Hepatocyte (in vitro differentiated cells): ENCODE results near the gene FLACC1. TPM values are rescaled to one million over a fixed set of nuclear protein-coding genes. Genes with fewer than 3 reads are reported as not detected.

Source experiments
- DNase-seq: peaks from one replicate; pipeline ENCODE4 v3.0.0-alpha.2; 2016; ENCODE audit warnings: low spot score
- H2AFZ ChIP-seq: fragments of 200-600 bp; sonication (generic); 2 replicates; pipeline ENCODE4 v1.6.0; 2016; ENCODE audit warnings: antibody characterized with exemption, mild to moderate bottlenecking
- H3K27ac ChIP-seq: fragments of 200-600 bp; sonication (generic); 2 replicates; pipeline ENCODE4 v1.5.1; 2016; ENCODE audit warnings: mild to moderate bottlenecking
- H3K27me3 ChIP-seq: fragments of 200-600 bp; sonication (generic); 2 replicates; pipeline ENCODE4 v1.6.1; 2016
- H3K36me3 ChIP-seq: fragments of 200-600 bp; sonication (generic); replicated peaks from 2 replicates; pipeline ENCODE4 v1.5.1; 2016; ENCODE audit warnings: low read depth; ENCODE audit not compliant: insufficient read depth
- H3K4me1 ChIP-seq: fragments of 200-600 bp; sonication (generic); 2 replicates; pipeline ENCODE4 v1.5.1; 2016; ENCODE audit warnings: mild to moderate bottlenecking, moderate library complexity; ENCODE audit not compliant: insufficient read depth
- H3K4me2 ChIP-seq: fragments of 200-600 bp; sonication (generic); 2 replicates; pipeline ENCODE4 v1.6.0; 2016
- H3K4me3 ChIP-seq: fragments of 200-600 bp; sonication (generic); 2 replicates; pipeline ENCODE4 v1.5.1; 2016; ENCODE audit warnings: mild to moderate bottlenecking
- H3K79me2 ChIP-seq: fragments of 200-600 bp; sonication (generic); 2 replicates; pipeline ENCODE4 v1.6.0; 2017; ENCODE audit warnings: mild to moderate bottlenecking
- H3K9me2 ChIP-seq: fragments of 200-600 bp; sonication (generic); replicated peaks from 2 replicates; pipeline ENCODE4 v1.6.0; 2017; ENCODE audit warnings: mild to moderate bottlenecking; ENCODE audit not compliant: insufficient read depth
- H3K9me3 ChIP-seq: fragments of 200-600 bp; sonication (generic); 2 replicates; pipeline ENCODE4 v1.5.1; 2016; ENCODE audit warnings: low read depth, mild to moderate bottlenecking
- H4K20me1 ChIP-seq: fragments of 200-600 bp; sonication (generic); 2 replicates; pipeline ENCODE4 v1.6.0; 2016; ENCODE audit warnings: mild to moderate bottlenecking; ENCODE audit not compliant: insufficient read depth, poor library complexity, severe bottlenecking
- EZH2 ChIP-seq: fragments of 200-600 bp; sonication (generic); IDR thresholded peaks from 2 replicates; pipeline ENCODE4 v1.6.1; 2016; ENCODE audit warnings: antibody characterized with exemption, mild to moderate bottlenecking, borderline replicate concordance
- EZH2phosphoT487 ChIP-seq: fragments of 200-600 bp; sonication (generic); IDR thresholded peaks from one replicate; pipeline ENCODE4 v1.6.1; 2018; ENCODE audit warnings: antibody characterized with exemption, mild to moderate bottlenecking, low read depth, moderate library complexity; ENCODE audit not compliant: unreplicated experiment, severe bottlenecking
- WGBS: methylation state at CpG from one replicate; pipeline ENCODE4 v1.1.6; 2016; ENCODE audit warnings: low lambda C conversion rate; ENCODE audit errors: missing lambda C conversion rate; 5-methylcytosine and 5-hydroxymethylcytosine counted together
- polyA plus RNA-seq: library from polyadenylated mRNA; unstranded; fragments of >200 nt; fragmentation: Nextera tagmentation; extraction: Ambion mirVana; gene quantifications from 2 replicates; pipeline ENCODE4 v1.2.1, GENCODE V29; 2016
- total RNA-seq: library from RNA; depleted of rRNA; stranded (reverse); fragments of >200 nt; gene quantifications from 2 replicates; pipeline ENCODE4 v1.2.3, GENCODE V29; 2014
- TF ChIP-seq, protein P1 (sequence below): fragments of 200-600 bp; sonication (generic); IDR thresholded peaks from 2 replicates; pipeline ENCODE4 v1.5.1; 2016; ENCODE audit warnings: antibody characterized with exemption, mild to moderate bottlenecking; ENCODE audit not compliant: poor library complexity

The FLACC1 gene
- total and polyA plus RNA-seq, 2 experiments from 2014 or later, result 0.34 to 0.80 TPM

- Histone ChIP-seq H3K9me3 (no peaks in the 10 kb centered on the region), H3K27ac (no peak overlapping the region), H3K27me3 (no peaks in the 10 kb centered on the region), H3K36me3 (no peaks in the 10 kb centered on the region), H3K79me2 (no peaks in the 10 kb centered on the region), H4K20me1 (no peaks in the 10 kb centered on the region), H3K4me3 (no peak overlapping the region), H3K4me1 (no peaks in the 10 kb centered on the region), H3K9me2 (no peaks in the 10 kb centered on the region), H2AFZ (no peak overlapping the region), H3K4me2 (no peak overlapping the region)
- no peak for DNase-seq
- TF ChIP-seq, protein P1, sequence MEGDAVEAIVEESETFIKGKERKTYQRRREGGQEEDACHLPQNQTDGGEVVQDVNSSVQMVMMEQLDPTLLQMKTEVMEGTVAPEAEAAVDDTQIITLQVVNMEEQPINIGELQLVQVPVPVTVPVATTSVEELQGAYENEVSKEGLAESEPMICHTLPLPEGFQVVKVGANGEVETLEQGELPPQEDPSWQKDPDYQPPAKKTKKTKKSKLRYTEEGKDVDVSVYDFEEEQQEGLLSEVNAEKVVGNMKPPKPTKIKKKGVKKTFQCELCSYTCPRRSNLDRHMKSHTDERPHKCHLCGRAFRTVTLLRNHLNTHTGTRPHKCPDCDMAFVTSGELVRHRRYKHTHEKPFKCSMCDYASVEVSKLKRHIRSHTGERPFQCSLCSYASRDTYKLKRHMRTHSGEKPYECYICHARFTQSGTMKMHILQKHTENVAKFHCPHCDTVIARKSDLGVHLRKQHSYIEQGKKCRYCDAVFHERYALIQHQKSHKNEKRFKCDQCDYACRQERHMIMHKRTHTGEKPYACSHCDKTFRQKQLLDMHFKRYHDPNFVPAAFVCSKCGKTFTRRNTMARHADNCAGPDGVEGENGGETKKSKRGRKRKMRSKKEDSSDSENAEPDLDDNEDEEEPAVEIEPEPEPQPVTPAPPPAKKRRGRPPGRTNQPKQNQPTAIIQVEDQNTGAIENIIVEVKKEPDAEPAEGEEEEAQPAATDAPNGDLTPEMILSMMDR, result no peak
- TF ChIP-seq EZH2, result no peak
- no peak for TF ChIP-seq EZH2phosphoT487
- 86% methylated on average over 7 of the region's 7 CpGs for WGBS
Observed at GRCh38 chr2:201345625-201346213, 11.4 kb downstream of the FLACC1 start.

DNA sequence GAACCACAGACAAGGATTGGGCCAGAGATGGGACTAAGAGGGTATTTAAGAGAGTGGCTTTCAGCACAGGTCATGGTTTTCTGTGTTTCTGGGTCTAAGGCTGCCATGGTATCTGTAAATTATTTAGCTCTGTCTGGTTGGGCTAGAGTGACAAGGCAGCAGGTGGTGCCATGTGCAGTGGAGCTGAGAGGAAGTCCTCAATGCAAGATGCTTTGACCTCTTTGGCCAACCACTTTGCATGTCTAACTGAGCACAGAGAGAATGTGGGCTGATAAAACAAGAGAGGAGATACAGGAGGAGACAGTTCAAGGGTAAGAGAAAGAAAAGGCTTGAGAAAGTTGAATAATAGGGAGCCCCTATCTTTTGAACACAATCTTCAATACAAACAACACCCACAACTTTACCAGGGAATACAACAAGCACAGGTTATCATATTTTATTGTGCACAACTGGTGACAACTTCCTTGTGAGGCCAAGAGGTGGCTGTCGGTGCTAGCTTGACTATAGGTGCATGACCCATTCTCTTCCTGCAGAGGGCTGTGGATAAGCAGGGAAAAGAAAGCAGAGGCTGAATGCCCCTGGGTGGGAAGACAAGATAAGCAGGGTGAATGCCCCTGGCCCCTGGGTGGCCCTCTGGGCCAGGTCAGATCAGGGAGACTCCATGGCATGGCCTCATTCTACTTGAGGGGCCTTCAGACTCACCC lies 12.3 kb downstream of the FLACC1 start:
- WGBS, result 67% methylated on average over 1 of the region's 1 CpG
- Histone ChIP-seq H3K79me2 (no peaks in the 10 kb centered on the region), H4K20me1 (no peaks in the 10 kb centered on the region), H3K27ac (no peak overlapping the region), H3K36me3 (no peaks in the 10 kb centered on the region), H3K4me1 (no peaks in the 10 kb centered on the region), H2AFZ (no peak overlapping the region), H3K4me3 (no peak overlapping the region), H3K9me3 (no peaks in the 10 kb centered on the region), H3K27me3 (no peaks in the 10 kb centered on the region), H3K4me2 (no peak overlapping the region), H3K9me2 (no peaks in the 10 kb centered on the region)
- TF ChIP-seq, protein P1, result no peak
- no peak for TF ChIP-seq EZH2phosphoT487
- no peak for TF ChIP-seq EZH2
- DNase-seq, result no peak

DNA sequence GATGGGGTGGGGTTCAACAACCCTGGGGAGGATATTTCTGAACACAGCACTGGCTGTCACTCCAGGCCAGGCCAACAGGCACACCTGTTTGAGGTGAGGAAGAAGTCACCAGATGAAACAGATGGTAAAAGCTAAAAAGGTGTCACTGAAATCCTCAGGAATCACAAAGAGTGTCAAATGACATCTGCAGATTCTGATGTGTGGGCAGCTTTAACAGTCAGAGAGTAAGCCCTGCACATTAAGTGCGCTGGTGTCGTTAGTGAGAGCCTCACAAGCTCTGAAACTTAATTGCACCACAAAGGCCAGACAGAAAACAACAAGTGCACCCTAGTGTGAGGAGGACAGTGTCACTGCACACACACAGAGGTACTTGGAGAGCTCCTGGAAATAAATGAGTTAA lies 13.6 kb downstream of the FLACC1 start:
- Histone ChIP-seq H3K27ac (no peak overlapping the region), H3K9me3 (no peaks in the 10 kb centered on the region), H2AFZ (no peak overlapping the region), H3K9me2 (no peaks in the 10 kb centered on the region), H3K4me3 (no peak overlapping the region), H3K79me2 (no peaks in the 10 kb centered on the region), H4K20me1 (no peaks in the 10 kb centered on the region), H3K4me1 (no peaks in the 10 kb centered on the region), H3K36me3 (no peaks in the 10 kb centered on the region), H3K27me3 (no peaks in the 10 kb centered on the region), H3K4me2 (no peak overlapping the region)
- TF ChIP-seq EZH2phosphoT487 (no peak), EZH2 (no peak)
- TF ChIP-seq, protein P1, result no peak
- DNase-seq, result no peak
- WGBS, result 93% methylated on average over 2 of the region's 2 CpGs
